Stimulated activated CD8-positive, alpha-beta memory T cell treated with anti-CD3 and anti-CD28 coated beads, Interleukin-4, amount 100 ng/mL, for 48 hours (primary cell): ENCODE measurements around the gene NFATC3.

Experiments used
- DNase-seq: peaks from one replicate; pipeline ENCODE4 v3.0.0-alpha.2; 2020

Gene NFATC3

DNA sequence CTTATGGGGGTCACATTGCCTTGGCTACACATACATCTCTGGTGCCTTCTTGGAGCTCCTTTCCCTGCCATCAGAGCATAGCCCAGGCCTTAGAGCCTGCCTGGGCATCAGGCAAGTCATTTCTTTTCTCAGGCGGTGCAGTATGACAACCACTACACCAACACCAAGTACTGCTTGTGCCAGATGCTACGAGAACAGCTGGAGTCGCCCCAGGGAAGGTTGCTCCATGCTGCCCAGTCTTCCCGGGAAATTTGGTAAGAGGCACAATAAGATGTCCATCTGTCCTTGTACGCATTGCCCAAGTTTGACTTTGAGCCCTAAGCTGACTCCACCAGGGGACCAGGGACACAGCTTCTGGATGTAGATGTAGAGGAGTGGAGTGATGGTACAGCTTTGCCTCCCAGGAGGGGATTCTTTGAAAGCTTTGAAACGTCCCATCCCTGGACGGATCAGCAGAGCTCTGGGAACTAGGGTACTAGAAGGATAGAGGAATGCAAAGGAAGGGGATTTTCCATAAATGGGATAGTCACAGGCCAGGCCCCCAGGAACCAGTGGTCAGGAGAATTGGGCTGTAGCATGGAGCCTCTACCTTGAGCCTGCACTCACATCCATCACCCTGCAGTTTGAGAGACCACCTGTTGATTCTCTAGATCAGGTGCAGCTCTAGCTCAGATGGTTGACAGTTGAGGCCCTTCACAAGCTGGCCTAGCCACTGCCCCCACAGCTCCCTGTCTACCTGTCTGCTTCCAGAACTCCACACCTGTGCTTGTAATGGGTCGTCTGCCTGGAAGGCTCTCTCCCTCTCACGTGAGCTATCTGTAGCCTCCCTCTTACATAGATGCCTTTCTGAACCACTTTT lies 11.0 kb upstream of the NFATC3 start:
- peak; percentile 20 for DNase-seq

GRCh38 chr16:68074850-68075555 lies 10.2 kb upstream of the NFATC3 start:
- peak; percentile 78 for DNase-seq

- peak; percentile 18 for DNase-seq
Measured at GRCh38 chr16:68075980-68076379, 9.2 kb upstream of the NFATC3 start.

DNA sequence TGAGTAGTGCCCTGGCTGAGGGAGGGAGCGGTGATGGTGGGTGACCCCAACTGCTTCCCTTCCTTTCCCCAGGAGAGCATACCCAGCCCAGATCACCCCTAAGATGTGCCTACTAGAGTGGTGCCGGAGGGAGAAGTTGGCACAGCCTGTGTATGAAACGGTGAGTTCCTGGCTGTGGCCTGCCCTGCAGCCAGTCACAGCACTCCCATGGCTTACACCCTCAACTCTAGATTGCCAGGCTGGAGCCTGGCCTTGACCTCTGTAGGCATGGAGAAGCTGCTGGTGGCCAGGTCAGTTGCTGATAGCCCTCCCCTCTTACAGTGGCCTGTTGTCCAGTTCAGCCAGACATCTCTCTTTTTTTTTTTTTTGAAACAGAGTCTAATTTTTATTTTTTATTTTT lies 8.6 kb upstream of the NFATC3 start:
- DNase-seq, result peak; percentile 20

- peak; percentile 19 for DNase-seq
Measured at GRCh38 chr16:68077866-68078700, 7.1 kb upstream of the NFATC3 start.

- DNase-seq, result peak; percentile 45
Measured at GRCh38 chr16:68078701-68079375, 6.3 kb upstream of the NFATC3 start.

- no peak for DNase-seq
Measured at GRCh38 chr16:68079376-68079625, 5.9 kb upstream of the NFATC3 start.

DNA sequence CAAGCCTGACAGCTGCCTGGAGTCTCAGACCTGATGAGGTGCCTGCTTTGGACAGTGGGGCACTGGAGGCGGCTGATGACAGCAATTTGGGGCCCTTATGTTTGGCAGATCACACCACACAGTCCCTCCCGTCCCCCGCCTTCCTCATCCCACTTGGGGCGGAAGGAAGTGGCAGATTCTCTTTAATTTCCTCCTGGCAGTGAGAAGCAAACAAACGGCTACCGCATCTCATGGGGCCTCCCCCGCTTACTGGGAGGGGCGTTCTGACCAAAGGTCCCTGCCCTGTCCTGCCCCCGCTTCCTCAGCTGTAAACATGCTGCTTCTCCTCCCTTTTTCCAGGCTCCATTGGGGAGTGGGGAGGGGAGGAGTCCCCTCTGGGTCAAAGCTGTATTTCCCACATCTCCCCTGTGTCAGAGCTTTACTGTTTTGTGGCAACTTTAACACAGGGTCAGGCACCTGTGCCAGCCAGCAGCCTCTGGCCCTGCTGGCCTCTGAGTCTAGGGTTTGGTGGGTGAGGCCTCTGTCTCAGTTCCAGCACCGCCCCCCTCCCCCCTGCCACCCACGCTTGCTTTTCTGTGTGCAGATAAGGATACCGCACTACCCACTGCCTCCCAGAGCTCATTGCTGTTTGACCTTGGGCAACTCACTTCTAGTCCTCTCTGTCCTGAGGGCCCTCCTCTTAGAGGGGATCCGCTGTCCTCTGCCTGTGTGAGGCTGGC lies 5.4 kb upstream of the NFATC3 start:
- DNase-seq, result peak; percentile 87

DNA sequence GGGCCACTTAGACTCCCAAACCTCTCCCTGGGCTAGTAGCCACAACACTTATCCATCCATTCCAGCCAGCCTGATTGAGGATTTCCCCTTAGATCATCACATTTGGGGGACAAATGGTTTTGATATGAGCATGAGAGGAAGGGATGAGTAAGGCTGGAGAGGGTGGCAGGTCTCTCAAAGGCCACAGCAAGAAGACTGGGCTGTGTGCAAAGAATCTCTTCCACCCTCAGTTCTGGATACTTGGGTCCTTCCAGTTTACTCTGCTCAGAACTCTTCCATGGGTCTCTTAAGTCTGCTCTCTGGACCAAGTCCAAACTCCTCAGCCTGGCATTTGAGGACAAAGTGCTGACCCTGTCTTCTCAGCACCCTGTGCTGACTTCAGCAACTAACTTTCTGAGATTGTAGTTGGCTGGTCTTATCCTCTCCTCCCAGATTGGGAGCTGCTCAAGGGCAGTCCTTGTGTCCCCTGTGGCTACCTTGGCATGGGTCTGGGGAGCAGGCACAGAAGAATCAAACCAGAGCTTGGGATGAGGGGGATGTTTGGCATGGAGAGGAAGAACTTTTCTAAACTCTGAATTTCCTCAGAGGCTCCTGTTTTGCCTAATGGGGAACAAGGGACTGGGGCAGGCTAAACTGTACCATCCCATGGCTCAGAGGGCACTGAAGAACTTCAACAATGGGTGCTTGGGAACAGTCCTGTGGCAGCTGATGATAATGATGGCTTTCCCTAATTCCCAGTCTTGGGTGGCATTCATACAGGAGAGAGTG lies 3.1 kb upstream of the NFATC3 start:
- DNase-seq, result peak; percentile 50

GRCh38 chr16:68082629-68083238 lies 2.4 kb upstream of the NFATC3 start:
- peak; percentile 27 for DNase-seq

DNA sequence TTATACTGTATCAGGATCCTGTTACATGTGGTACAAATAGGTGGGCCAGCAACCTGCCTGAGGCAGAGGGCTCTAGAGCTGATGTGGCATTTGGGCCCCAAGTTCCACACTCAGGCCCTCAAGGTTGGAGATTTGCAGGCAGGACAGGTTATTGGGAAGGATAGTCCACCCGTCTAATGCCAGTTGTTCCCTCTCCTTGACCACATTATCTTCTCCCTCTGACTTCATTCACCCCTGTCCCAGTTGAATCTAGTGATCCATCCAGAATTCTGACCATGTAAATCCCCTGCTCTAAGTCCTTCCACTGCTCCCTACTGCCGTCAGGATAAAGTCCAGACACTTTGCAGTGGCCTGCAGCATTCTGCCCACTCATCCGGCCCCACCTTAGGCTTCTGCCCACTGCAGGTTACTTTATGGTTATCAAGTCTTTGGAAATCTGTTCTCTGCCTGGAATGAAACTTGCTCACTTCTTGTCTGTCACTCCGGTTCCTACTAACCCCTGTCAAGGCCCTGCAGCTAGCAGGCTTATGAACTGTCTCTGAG lies 1.9 kb upstream of the NFATC3 start:
- DNase-seq, result peak; percentile 26

GRCh38 chr16:68083861-68084503 lies 1.2 kb upstream of the NFATC3 start:
- peak; percentile 24 for DNase-seq

DNA sequence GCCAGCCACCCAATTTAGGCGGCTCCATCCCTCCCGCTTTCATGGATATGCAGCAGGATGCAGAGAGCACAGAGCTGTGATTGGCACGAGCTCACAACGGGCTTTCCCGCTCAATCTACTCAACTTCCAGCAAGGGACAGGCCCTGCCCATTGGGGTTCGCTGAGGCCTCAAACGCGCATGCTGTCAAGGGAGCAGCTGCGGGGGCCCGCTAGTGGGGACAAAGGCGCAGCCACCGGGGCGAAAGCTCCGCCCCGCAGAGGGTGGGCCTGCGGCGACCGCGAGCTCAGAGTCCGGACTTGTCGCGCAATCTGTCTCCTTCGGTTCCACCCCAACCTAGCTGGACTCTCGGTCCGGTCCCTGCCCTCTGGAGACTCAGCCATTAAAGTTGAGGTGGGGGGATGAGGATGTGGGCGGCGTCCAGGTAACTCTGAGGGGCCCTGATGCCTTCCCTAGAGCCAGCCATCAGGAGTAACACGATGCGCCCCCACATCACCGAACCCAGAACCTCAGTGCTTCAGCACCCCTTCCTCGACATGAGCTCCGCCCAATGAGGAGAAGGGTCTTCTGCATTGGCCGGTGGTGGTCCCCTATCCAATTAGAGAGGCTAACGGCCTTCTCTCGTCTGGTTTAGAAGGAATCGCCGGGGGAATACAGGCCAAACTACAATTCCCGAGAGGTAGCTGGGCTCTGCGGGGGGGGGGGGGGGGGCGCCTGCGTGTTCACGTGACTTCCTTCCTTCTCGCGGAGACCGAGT lies 489 bp upstream of the NFATC3 start:
- DNase-seq, result peak; percentile 93

DNA sequence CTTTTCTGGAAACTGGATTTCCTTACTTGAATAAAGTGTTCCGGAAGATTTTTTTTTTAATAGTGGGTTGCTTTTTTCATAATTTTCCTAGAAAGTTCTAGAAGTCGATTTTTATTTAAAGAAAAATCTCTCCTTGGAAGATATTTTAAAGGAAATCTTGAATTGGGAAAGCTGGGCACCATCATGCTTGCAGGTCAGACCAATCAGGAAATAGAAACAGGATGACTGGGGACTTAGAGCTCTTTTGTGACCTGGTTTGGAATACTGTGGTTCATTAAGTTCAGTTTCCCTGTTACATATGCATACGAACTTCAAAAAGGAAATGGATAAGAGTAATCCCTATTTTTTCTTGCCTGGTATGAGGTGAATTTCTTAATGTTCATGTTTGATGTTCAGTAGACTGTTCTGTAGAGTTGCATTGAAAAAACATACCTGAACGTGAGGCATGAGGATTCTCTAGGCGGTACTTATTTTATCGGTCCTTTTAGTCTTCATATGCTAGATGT lies 1.2 kb downstream of the NFATC3 start:
- DNase-seq, result no peak

DNA sequence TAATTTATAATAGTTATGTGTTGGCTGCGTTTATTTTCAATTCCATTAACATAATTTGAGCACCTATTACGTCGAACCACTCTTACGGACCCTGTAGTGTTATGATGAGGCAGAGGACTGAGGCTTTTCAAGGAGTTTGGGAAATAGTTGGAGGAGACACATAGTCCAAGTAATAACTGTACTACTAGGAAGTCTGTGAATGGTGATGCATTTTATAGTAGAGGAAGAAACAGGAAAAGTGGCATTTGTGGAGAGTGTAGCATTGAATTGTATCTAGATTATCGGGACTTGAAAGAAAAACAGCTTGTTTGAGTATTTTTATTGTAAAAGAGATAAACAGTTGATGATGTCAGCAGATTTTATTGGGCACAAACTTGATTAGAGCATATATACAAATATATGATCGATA lies 1.7 kb downstream of the NFATC3 start:
- DNase-seq, result no peak

DNA sequence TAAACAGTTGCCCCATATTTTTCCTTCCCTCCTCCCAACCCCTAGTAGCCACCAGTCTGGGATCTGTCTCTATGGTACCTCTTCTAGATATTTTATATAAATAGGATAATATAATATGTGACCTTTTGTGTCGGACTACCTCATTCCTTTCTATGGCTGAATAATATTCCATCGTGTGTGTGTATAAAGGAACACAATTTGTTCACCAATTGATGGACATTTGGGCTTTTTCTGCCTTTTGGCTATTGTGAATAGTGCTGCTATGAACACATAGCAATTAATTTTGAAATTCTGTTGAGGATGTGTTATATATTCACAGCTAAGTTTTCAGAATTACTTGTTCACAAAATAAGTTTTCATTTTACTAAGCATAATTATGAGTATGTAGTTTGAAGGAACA lies 2.5 kb downstream of the NFATC3 start:
- no peak for DNase-seq

DNA sequence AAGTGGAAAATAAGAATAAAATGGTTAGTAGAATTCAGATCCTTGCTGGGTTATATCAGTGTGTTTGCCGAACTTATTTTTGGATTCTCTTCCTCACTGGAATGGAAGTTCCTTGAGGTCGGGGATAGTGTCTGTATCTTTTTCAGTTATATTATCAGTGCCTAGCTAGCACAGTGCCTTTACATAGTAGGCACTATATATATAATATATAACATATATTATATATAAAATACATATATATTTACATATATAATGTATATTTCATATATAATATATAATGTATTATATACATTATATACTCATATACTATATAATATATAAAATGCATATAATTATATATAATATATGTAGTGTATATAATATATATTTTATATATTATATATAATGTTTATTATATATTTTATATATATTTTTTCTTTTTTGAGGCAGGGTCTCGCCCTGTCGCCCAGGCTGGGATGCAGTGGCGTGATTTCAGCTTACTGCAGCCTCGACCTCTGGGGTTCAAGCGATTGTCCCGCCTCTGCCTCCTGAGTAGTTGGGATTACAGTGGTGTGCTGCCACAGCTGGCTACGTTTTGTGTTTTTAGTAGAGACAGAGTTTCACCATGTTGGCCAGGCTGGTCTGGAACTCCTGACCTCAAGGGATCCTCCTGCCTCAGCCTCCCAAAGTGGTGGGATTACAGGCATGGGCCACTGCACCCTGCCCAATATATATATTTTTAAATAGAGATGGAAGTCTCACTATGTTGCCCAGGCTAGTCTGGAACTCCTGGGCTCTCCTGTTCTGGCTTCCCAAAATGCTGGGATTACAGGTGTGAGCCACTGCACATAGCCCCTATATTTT lies 3.2 kb downstream of the NFATC3 start:
- DNase-seq, result no peak

- no peak for DNase-seq
Measured at GRCh38 chr16:68089067-68089466, 3.9 kb downstream of the NFATC3 start.
